NCI-H2227 treated with DMSO at 0.1 percent for 48 hours (cell line): Measurements from ENCODE around the gene DEAF1.
A peak's percentile ranks its signal among the peaks of the same experiment; 100 is the strongest.

Experiments
- DNase-seq: peaks from one replicate; lab custom pipeline; 2025; lab: John Stamatoyannopoulos, UW

The DEAF1 gene

DNA sequence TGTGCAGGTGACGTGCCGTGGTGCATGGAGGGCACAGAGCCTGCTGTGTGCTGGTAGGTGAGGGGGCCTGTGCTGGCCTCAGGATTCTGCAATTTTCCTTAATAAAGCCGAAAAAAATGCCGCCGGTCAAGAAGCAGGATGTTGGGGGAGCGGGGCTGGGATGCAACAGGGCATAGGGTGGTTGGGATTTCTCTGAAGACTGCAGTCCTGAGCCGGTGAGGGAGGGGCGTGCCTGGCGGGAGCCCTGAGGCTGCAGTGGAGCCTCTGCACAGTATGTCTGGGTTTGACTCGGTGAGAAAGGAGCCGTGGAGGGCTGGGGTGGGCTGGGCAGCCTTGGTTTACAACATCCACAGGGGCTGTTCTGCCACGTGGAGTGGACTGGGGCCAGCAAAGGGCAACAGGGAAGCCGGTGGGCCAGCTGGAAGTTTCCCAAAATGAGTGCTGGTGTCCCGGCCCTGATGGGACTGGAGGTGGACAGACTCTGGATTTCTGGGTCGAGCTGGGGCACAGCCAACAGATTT lies 71.6 kb downstream of the DEAF1 start:
- no peak for DNase-seq

DNA sequence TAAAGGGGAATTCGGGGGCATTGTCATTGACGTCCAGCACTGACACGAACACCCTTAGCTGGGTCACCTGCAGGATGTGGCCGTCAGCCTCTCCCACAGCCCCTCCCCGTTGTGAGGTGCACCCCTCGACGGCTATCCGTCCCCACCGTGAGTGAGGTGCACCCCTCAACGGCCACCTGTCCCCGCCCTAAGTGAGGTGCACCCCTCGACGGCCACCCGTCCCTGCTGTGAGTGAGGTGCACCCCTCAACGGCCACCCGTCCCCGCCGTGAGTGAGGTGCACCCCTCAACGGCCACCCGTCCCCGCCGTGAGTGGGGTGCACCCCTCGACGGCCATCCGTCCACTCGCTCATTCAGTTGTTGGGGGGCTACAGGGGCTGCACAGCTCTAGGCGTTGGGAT lies 73.2 kb downstream of the DEAF1 start:
- DNase-seq = no peak

DNA sequence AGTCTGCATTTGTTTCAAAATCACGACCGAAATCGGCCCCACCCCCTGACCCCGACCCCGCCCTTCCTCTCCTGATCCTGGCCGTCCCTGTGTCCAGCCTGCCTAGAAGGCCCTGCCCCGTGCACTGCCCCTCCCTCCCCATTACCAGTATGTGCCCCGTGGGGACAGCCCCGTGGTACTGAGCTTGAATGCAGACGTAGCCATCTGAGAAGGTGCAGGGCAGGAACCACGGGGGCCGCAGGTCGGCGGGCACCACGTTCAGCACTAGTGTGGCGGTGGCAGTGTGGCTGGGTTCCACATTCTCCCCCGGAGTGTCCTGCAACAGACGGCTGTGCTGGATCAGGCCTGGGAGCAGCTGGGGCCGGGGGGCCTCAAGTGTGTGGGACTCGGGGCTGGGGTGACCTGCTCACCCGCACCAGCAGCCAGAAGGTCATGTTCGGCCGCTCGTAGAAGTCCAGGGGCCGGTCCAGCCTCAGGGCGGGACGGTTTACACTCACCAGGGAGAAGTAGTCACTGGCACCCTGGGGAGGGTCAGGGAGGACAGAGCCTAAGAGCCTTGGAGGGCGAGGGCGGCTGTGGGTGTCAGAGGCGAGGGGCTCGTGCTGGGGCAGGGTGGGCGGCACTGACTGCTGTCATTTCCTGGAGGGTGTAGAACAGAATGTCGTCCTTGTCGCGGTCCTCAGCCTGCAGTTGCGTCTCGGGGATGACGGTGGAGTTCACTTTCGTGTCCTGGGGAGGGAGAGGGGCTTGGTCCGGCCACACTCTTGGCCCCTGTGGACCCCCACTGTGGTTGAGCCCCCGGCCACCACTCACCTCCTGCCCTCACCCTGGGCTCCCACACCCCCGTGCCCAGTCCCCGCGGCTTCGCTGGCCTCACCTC lies 73.8 kb downstream of the DEAF1 start:
- no peak for DNase-seq

DNA sequence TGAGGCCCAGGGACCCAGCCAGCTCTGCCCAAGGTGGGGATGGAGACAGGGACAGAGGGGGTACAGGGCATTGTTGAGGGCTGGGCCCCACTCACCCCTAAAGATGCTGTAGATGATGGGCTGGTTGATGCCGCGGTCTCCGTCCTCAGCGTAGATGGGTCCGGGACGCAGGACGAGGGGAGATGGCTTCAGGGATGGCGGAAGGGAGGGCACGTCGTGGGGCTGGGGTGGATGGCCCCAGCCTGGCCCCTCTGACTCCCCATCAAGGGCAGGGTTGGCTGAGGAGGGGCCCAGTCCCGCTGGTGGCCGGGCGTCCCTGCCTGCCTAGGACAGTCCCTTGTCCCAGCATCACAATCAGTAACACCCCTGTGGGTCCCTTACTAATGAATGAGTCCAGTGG lies 74.8 kb downstream of the DEAF1 start:
- DNase-seq = no peak

DNA sequence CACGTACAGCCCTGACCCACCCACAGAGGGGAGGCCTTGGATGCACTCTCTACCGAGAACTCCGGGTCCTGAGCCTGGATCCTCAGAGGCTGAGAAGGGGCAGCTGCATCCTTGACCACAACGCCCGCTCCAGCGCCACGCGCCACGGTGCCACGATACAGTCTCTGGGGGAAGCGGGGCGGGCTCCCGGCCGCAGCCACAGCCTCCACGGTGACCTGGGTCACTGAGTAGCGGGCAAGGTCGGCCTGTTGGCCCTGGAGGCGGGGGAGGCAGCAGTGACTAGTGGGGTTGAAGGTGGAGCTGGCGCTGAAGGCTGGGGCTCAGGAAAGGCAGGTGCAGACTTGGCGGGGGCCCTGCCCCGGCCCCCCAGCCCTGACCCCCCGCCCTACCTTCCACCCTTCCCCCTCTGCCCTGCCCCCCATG lies 75.4 kb downstream of the DEAF1 start:
- DNase-seq = no peak

DNA sequence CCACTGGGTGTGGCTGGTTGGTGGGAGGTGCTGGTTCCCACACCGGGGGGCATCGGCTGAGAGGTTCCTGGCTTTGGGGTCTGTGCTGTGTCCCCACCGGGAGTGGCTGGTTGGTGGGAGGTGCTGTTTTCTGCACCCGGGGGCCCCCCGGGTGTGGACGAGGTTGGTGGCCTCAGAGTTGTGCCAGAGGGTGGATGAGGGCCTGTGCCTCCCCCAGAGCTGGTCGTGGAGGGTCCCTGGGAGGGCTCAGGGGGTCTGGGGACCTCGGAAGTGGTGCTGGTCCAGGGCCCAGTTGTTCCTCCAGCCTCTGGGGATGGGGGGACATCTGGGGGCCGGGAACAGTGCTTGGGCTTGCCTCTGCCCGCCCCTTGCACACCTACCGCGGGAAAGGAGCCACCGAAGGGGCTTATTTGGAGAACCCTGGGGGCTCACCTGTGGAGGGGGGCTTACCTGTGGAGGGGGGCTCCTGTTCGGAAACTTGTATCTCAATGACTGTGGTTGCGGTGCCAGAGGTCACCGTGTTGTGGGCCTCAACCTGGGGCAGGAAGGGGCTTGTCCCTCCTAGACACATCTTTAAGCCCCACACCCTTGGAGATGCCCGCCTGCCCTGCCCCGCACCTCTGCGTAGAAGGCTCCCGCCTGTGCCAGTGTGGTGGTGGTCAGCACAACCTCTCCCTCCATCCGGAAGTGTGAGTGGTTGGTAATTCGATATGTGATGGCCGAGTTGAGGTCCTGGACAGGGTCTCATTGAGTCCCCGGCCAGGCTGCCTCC lies 76.0 kb downstream of the DEAF1 start:
- no peak for DNase-seq

DNA sequence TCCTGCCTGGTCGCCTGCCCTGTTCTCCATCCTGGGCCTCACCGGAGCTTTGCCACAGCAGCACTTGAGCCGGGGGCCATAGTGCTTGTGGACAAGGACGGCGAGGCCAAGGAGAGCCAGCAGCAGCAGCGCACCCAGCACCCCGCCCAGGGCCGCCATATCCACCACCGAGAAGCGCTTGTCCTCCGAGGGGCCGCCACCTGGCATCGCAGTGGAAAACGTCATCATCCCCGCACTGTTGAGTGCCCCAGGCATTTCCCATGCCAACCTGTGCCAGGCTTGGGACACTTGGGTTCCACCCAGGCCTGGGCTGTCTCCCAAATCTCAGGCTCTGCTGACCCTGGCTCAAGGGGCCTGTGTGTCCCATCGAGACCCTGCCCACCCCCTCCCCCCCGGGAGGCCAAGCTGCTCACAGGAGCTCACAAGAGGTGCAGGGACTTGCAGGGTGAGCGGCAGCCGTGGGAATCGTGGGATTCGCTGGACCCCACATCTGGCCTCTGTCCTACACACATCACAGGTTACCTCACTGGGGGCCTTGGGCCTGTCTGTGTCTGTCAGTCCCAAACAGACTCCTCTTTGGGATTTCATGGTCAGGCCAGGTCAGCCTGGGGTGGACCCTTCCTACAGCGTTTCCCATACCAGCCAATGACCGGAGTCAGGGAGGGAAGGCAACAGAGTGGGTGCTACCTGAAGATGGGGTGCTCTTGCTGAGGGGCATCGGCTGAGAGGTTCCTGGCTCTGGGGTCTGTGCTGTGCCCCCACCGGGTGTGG lies 76.9 kb downstream of the DEAF1 start:
- DNase-seq = no peak

DNA sequence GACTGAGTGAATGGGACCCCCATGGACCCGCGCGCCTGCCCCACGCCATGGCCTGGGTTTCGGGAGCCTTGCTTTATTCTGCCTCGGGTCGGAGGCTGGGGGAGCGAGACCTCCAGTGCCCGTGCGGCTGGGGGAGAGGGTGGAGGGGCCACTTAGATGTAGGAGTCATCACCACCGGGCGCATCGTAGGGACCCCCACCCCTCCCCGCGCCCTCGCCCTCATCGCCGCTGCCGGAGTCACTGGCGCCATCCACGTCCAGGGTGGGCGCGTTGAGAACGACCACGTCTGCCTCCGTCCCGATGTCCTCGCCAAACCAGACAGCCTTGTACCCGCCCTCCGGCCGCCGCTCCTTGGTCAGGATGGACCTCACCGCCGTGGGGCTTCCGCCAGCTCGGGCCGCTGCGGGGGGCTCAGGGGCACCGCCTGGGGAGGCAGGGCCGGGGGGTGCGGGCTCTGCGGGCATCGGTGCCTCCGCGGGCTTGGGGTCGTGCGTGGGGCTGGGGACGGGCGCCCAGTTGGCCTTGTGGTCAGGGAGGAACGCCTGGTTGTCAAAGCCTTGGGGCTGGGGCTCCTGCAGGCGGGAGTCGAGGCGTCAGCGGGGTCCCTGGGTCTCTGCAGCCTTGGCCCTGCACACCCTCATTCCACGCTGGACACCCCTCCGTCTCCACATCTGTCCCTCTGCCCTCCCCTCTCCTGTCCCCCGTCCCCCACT lies 77.7 kb downstream of the DEAF1 start:
- no peak for DNase-seq

DNA sequence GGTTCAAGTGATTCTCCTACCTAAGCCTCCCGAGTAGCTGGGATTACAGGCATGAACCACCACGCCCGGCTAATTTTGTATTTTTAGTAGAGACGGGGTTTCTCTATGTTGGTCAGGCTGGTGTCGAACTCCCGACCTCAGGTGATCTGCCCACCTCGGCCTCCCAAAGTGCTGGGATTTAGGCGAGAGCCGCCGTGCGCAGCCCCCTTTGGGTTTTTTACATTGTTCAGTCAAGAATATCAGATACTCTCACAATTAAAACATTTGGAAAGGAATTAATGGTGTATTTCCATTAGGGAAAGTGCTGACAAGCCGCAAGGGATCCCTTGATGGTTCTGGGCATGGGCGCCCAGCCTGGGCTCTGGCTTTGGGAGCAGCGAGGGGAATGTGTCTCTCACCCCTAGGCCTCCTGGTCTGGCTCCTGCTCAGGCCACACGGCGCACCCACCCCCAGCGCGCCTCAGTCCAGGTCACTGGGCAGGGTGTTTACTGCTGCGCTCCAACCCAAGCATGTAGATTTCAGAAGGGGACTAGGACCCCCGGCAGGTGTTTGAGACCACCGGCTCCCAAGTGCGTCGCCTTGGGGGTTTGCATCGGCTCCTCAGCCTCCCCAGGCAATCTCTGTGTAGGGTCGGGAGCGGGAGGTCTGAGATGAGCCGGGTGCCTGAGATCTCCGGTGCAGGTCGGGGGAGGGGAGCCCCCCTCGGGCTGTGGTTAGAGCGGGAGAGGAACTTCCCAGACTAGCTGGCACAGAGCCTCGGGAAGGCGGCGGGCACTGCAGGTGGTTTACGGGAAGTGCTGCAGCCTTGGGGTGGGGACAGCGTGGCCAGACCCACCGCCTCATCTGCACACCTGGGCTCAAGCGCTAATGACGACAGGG lies 78.5 kb downstream of the DEAF1 start:
- no peak for DNase-seq

DNA sequence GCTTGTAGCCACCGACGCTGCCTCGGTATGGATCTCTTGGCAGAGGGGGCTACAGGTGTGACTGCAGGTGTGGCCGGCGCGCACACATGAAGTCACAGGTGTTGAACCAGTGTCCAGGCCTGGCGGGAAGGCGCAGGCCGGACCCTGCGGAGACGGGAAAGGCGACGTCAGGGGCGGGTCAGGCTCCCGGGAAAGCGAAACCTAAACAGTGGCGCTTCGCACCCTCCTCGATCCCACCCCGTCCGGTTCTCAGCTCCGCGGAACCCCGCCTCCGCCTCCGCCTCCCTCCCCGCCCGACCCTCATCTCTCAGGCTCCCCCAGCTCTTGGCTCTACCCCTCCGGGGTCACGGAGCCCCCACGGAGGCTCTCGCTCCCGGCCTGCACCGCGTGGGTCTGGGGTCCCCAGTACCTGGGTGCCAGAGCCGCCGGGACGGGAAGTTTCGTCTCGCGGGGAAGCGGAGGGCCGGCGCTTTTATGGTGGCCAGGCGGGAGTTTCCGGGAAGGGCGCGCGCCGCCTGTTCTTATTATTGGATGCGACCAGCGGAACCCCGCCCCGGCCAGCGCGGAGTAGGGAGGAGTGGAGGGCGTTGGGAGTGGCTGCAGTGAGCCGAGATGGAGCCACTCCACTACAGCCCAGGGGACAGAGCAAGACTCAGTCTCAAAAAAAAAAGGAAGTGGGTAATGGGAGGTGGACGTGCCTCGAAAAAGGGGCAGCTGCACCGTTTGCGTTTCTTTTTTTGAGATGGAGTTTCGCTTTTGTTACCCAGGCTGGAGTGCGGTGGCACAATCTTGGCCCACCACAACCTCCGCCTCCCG lies 79.3 kb downstream of the DEAF1 start, which contains the start of gene IRF7:
Gene IRF7, minus strand, starts transcription at position 447 of the 816 bp plus-strand sequence. CDS start 586 bp downstream, outside the sequence.
- peak; percentile 70 for DNase-seq

DNA sequence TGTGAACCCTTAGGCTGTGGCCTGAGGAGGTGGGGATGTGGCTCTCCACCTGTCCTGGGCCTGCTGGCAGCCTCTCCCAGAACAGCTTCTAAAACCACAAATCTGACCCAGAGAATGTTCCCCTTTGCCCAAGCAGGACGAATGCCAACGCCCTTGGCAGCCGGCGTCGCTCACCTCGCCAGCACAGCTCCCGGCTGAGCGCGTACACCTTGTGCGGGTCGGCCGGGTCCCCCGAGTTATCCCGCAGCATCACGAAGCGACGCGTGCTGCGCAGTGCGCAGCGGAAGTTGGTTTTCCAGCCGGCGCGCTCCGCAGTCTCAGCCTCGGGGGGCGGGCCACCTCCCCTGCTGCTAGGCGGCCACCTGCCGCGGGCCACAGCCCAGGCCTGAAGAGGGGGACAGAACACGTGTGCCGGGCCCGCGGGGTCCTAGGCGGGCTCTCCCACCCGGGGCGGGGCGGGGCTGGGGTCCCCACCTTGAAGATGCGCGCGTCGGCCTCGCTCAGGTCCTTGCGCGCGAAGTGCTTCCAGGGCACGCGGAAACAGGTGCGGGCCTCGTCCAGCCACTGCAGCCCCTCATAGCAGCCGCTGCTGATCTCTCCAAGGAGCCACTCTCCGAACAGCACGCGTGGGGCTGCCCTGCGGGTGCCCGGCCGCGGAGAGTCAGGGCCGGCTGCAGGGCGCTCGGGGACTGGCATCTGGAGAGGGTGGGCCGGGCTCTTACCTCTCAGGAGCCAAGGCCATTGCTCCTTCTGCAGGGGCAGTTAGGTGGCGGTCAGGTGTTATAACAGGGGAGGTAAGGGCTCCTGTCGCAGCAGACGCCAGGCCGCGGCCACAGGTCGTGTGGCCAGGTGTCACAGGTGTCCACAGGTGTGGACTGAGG lies 80.2 kb downstream of the DEAF1 start:
- no peak for DNase-seq

DNA sequence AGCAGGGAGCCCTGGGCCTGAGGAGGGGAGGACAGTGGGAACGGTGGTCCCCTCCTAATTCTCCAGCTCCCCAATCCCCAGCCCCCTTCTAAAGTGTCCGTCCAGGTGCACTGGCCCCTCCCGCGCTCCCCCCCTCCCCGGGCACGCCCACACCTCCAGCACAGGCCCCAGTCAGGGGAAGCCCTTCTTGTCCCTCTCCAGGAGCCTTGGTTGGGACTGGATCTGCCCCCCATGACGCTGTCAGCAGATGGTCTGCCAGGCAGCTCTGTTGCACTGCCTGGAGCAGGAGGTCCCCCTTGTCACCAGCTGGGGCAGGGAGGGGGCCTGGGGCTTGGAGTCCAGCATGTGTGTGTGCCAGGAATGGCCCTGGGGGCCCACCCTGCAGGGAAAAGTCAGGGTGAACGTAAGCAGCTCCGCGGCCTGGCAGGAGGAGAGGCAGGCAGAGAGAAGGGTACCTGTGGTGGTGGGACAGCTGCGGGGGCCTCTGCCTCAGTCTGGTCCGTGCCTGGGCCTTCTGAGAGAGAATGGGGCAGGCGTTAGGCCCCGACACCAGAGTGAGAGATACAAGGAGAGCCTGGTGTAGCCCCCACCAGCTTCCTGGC lies 80.9 kb downstream of the DEAF1 start:
- no peak for DNase-seq

DNA sequence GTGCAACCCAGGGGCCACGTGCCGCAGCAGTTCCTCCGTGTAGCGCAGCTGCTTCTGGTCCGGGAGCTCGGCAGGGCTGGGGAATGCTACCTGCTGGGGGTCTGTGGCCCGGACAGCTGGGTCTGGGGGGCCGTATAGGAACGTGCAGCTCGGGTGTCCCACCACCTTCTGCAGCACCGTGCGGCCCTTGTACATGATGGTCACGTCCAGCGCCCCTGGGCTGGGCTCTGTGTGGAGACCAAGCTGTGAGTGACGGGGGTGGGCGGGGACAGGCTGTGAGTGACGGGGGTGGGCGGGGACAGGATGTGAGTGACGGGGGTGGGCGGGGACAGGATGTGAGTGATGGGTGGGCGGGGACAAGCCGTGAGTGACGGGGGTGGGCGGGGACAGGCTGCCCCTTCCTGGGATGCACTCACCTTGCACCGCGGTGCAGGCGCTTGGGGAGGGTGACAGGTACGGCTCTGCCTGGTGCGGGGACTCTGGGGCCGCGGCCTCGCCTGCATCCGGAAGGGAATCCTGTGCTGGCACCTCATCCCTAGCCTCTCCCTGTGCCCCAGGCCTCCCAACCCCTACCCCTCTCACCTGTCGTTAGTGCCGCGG lies 81.6 kb downstream of the DEAF1 start:
- DNase-seq = no peak

DNA sequence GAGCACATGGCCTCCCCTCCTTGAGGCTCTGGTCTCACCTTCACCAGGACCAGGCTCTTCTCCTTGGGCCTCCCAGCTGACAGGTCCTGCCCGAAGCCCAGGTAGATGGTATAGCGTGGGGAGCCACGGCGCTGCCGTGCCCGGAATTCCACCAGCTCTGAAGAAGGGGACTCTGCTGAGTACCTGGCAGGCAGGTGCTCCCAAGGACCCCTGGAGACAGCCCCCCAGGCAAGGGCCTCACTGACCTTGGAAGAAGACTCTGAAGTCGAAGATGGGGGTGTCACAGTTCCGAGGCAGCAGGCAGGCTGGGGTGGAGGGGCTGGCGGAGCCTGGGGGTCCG lies 82.1 kb downstream of the DEAF1 start:
- no peak for DNase-seq

DNA sequence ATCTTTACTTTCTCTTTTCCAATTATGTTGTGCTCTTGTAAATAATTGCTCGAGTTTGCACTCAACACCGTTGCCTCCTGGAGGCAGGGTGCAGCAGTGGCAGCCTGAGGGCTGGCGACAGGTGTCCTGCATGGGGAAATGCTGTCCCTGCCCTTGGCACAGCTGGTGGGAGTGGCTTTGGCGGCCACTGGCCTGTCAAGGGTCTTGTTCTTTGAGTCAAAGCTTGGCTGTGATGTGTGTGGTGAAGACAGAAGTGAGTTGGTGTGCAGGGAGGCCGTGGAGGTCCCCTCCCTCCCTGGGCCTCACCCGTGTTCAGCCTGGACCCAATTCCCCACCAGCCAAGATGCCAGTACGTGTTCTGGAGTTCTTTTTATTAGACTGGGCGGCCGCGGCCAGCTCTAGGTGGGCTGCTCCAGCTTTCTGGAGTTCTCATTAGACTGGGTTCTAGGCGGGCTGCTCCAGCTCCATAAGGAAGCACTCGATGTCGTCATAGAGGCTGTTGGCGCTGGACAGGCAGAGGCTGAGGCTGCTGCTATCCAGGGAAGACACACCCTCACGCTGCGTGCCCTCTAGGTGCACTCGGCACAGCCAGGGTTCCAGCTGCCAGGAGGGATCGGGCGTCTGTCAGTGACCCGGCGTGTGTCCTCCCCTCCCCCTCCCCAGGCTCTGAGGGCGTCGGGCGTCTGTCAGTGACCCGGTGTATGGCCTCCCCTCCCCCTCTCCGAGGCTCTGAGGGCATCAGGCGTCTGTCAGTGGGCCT lies 82.6 kb downstream of the DEAF1 start:
- DNase-seq = no peak

DNA sequence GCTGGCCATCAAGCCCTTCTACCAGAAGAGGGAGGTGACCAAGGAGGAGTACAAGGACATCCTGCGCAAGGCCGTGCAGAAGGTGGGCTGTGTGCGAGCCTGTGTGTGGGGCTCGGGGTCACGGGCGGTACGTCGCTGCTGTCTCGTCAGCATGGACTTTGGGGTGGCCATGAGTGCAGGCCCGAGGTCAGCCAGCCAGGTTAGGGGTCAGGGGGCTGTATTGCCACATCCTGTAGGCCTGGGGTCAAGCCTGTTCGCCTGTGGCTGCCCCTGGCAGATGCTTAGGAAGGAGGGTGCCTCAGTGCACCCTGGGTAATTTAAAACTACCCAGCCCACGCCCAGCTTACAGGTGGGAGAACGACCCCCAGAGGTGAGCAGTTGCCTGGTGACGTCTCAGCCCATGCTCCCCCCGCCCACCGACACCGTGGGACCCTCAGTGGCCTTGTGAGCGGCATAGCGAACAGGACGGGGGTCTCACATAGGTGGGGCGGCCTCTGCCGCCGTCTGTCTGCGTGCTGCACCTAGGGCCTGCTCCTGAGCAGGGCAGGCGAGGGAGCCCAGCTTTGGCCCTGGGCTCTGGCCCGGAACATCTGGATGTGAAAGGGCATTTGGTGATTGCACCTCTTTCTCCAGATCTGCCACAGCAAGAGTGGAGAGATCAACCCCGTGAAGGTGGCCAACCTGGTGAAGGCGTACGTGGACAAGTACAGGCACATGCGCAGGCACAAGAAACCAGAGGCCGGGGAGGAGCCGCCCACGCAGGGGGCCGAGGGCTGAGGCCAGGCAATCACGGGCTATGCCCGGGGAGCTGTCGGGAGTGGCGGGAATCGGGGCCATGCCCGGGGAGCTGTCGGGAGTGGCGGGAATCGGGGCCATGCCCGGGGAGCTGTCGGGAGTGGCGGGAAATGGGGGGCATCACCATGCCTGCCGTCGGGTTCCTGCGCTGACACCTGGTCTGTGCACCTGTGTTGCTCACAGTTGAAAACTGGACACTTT lies 83.7 kb downstream of the DEAF1 start:
- no peak for DNase-seq
